HFFc6 (cell line): Measurements from ENCODE around the gene ADCY6. TPM values are rescaled to one million over a fixed set of nuclear protein-coding genes. Genes with fewer than 3 reads are reported as not detected.

ENCODE experiments used
- DNase-seq: peaks from one replicate; pipeline ENCODE4 v3.0.0-alpha.2; 2018
- H3K27ac Mint-ChIP-seq: 2 replicates; pipeline ENCODE4 v1.8.0; 2020; ENCODE audit warnings: mild to moderate bottlenecking, mixed read lengths
- H3K27me3 Mint-ChIP-seq: 2 replicates; pipeline ENCODE4 v1.8.0; 2021; ENCODE audit warnings: mild to moderate bottlenecking, moderate library complexity, mixed read lengths; ENCODE audit not compliant: insufficient read depth
- H3K36me3 Mint-ChIP-seq: 2 replicates; pipeline ENCODE4 v1.8.0; 2021; ENCODE audit warnings: low read depth, mixed read lengths
- H3K4me1 Mint-ChIP-seq: 2 replicates; pipeline ENCODE4 v1.8.0; 2020; ENCODE audit warnings: low read depth, mixed read lengths
- H3K4me3 Mint-ChIP-seq: 2 replicates; pipeline ENCODE4 v1.8.0; 2020; ENCODE audit warnings: mild to moderate bottlenecking, moderate library complexity, mixed read lengths
- H3K9me3 Mint-ChIP-seq: 2 replicates; pipeline ENCODE4 v1.8.0; 2020; ENCODE audit warnings: mild to moderate bottlenecking, mixed read lengths
- CTCF ChIP-seq: fragments of 200-600 bp; sonication (generic); IDR thresholded peaks from 2 replicates; pipeline ENCODE4 v1.5.0; 2021; ENCODE audit warnings: antibody characterized with exemption, mild to moderate bottlenecking
- total RNA-seq, 6 experiments: library from RNA; stranded (reverse); fragmentation: NEBNext Ultra II Directional; extraction: Animal tissue kit (Norgen Biotek cat#: 25700); gene quantifications; 2 replicates in 1 of 6; 3 replicates in 5 of 6; pipeline ENCODE4 v1.2.3, GENCODE V29; 2021

Gene ADCY6
- total RNA-seq, 6 experiments from 2014 or later: 20.3 to 31.6 (median 22.4) TPM

- Mint-ChIP-seq H3K27me3 (no peaks in the 10 kb centered on the region), H3K9me3 (no peaks in the 10 kb centered on the region), H3K4me3 (no peak overlapping the region), H3K36me3 (peaks cover 6% of the 10 kb centered on the region), H3K27ac (no peak overlapping the region), H3K4me1 (peaks cover 21% of the 10 kb centered on the region)
- DNase-seq: no peak
- no peak for TF ChIP-seq CTCF
Observed at GRCh38 chr12:48764521-48764920, 24.4 kb downstream of the ADCY6 start.

GRCh38 chr12:48758737-48759136, 30.2 kb downstream of the ADCY6 start:
- Mint-ChIP-seq H3K9me3 (no peaks in the 10 kb centered on the region), H3K36me3 (no peaks in the 10 kb centered on the region), H3K27ac (no peak overlapping the region), H3K4me3 (no peak overlapping the region), H3K4me1 (no peaks in the 10 kb centered on the region), H3K27me3 (no peaks in the 10 kb centered on the region; the same call in 1 of the 2 replicates)
- DNase-seq: no peak
- TF ChIP-seq CTCF: no peak

GRCh38 chr12:48758186-48758585, 30.7 kb downstream of the ADCY6 start:
- H3K9me3 Mint-ChIP-seq: no peaks in the 10 kb centered on the region
- peaks cover 5% of the 10 kb centered on the region; the same call in 1 of the 2 replicates for H3K4me1 Mint-ChIP-seq
- H3K4me3 Mint-ChIP-seq: no peak overlapping the region
- H3K27ac Mint-ChIP-seq: no peak overlapping the region
- TF ChIP-seq CTCF: no peak
- no peaks in the 10 kb centered on the region for H3K36me3 Mint-ChIP-seq
- H3K27me3 Mint-ChIP-seq: no peaks in the 10 kb centered on the region; the same call in 1 of the 2 replicates
- no peak for DNase-seq

- H3K4me3 Mint-ChIP-seq: no peak overlapping the region
- H3K4me1 Mint-ChIP-seq: peaks cover 23% of the 10 kb centered on the region
- peaks cover 3% of the 10 kb centered on the region for H3K27me3 Mint-ChIP-seq
- TF ChIP-seq CTCF: peak; percentile 18; the same call in 1 of the 2 replicates
- no peaks in the 10 kb centered on the region for H3K9me3 Mint-ChIP-seq
- no peaks in the 10 kb centered on the region for H3K36me3 Mint-ChIP-seq
- peak overlapping the region; percentile 27; the same call in 1 of the 2 replicates for H3K27ac Mint-ChIP-seq
- peak; percentile 15 for DNase-seq
Observed at GRCh38 chr12:48750769-48751356, 38.0 kb downstream of the ADCY6 start.

- DNase-seq: peak; percentile 16
- Mint-ChIP-seq H3K9me3 (no peaks in the 10 kb centered on the region), H3K27ac (no peak overlapping the region), H3K36me3 (no peaks in the 10 kb centered on the region), H3K4me3 (no peak overlapping the region), H3K27me3 (peaks cover 4% of the 10 kb centered on the region), H3K4me1 (peaks cover 23% of the 10 kb centered on the region)
- no peak for TF ChIP-seq CTCF
Observed at GRCh38 chr12:48750215-48750614, 38.7 kb downstream of the ADCY6 start.
